Small intestine (tissue), 7 donors: ENCODE measurements around the gene GSG1L2. TPM values are rescaled to one million over a fixed set of nuclear protein-coding genes. Genes with fewer than 3 reads are reported as not detected.

Source experiments
- DNase-seq, 2 donors: peaks; one replicate each; pipeline versions ENCODE4 v3.0.0 to v3.0.0-alpha.2; 2013
- FAIRE-seq: peaks from 2 replicates; lab custom pipeline; 2012; peaks lifted over from hg19 to GRCh38; lab: Jason Lieb, UNC
- H3K27ac ChIP-seq, 3 donors: one replicate each; pipeline ENCODE4 v1.5.1; 2013; ENCODE audit warnings: low read length in 2 of 3, mild to moderate bottlenecking in 2 of 3, control low read depth in 1 of 3, inconsistent platforms in 1 of 3, low read depth in 1 of 3, moderate library complexity in 1 of 3
- H3K27me3 ChIP-seq, 3 donors: one replicate each; pipeline ENCODE4 v1.6.1; 2013; ENCODE audit warnings: low read length in 3 of 3, inconsistent platforms in 1 of 3; ENCODE audit not compliant: control insufficient read depth in 3 of 3, insufficient read depth in 3 of 3
- H3K36me3 ChIP-seq, 3 donors: one replicate each; pipeline ENCODE4 v1.6.1; 2013; ENCODE audit warnings: low read length in 3 of 3, inconsistent platforms in 1 of 3, low read depth in 1 of 3, mild to moderate bottlenecking in 1 of 3, moderate library complexity in 1 of 3; ENCODE audit not compliant: control insufficient read depth in 3 of 3, insufficient read depth in 2 of 3
- H3K4me1 ChIP-seq, 3 donors: one replicate each; pipeline ENCODE4 v1.6.1; 2013; ENCODE audit warnings: low read length in 2 of 3, inconsistent platforms in 1 of 3, low read depth in 1 of 3, mild to moderate bottlenecking in 1 of 3, moderate library complexity in 1 of 3; ENCODE audit not compliant: control insufficient read depth in 3 of 3, insufficient read depth in 2 of 3
- H3K4me3 ChIP-seq, 3 donors: one replicate each; pipeline ENCODE4 v1.5.1; 2013; ENCODE audit warnings: low read length in 3 of 3, control low read depth in 1 of 3, inconsistent platforms in 1 of 3, low read depth in 1 of 3, mild to moderate bottlenecking in 1 of 3, moderate library complexity in 1 of 3
- H3K9me3 ChIP-seq, 2 donors: one replicate each; pipeline ENCODE4 v1.6.1; 2013; ENCODE audit warnings: low read depth in 1 of 2, low read length in 1 of 2; ENCODE audit not compliant: control insufficient read depth in 2 of 2, insufficient read depth in 1 of 2
- WGBS, 3 donors: extraction: QIAGEN DNeasy Blood & Tissue Kit; methylation state at CpG; one replicate each; pipeline ENCODE4 v1.1.7; 2013; 5-methylcytosine and 5-hydroxymethylcytosine counted together
- polyA plus RNA-seq, 4 donors: library from polyadenylated mRNA; stranded (reverse) in 3 of 4; unstranded in 1 of 4; fragments of 200-250 nt in 3 of 4; fragments of 120-200 nt in 1 of 4; gene quantifications; one replicate each; pipeline versions ENCODE4 v1.2.1 to v1.2.3, GENCODE V29; 2013
- donor health status: healthy with polysubstance abuse.
- donor health status: control.
- donor health status: control.
- donor health status: Bipolar disorder and iron deficiency.
- donor health status: healthy.

GSG1L2 gene
- polyA plus RNA-seq, 4 donors: not detected

DNA sequence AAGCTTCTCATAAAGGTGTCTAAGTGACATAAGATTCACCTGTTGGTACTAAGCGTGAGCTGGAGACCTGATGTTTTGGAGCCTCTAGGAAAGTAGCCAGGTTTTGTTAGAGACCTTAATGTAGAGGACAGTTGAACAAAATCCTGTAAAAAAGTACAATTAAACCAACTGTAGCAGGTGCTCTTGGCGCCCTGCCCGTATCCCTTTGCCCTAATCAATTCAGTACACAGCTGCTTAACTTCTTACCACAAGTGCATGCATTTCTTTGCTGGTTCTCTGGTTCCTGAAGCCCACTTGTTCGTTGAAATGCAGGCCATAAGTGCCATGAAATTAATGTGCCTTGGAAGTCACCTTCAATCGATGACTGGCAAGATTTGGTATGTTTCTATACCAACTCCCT is 28.3 kb upstream of the GSG1L2 start:
- Histone ChIP-seq H3K4me1 (no peaks in the 10 kb centered on the region), H3K27me3 (no peaks in the 10 kb centered on the region), H3K36me3 (no peaks in the 10 kb centered on the region), H3K9me3 (no peaks in the 10 kb centered on the region), H3K27ac (no peak overlapping the region), H3K4me3 (no peak overlapping the region)
- DNase-seq: no peak
- WGBS, 3 donors: 48 to 74% (median 53%) methylated on average over 5 of the region's 5 CpGs
- FAIRE-seq: no peak

DNA sequence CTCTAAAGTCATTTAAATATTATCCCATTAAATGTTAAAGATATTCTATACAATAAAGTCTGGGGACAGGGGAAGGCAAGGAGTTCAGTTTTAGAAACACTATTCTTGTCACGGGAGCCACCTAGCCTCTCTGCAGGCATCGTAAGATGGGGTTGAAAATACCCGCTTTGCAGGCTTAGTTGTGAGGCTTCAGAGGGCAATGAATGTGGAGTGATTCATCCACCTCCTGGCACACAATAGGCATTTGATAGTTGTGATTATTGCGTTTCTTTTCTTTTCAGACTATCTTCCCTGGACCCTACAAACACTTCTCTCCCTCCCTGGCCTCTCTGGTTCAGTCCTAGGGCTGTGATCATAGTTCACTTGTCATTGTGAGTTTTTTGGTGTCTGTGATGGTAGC is 23.4 kb upstream of the GSG1L2 start:
- H3K4me1 ChIP-seq: peaks cover 0 to 5% (median 0%) of the 10 kb centered on the region in 3 donors
- no peaks in the 10 kb centered on the region for H3K27me3 ChIP-seq
- H3K27ac ChIP-seq: no peak overlapping the region
- H3K36me3 ChIP-seq: no peaks in the 10 kb centered on the region
- H3K4me3 ChIP-seq: no peak overlapping the region
- 78 to 90% (median 80%) methylated on average over 4 of the region's 4 CpGs for WGBS, 3 donors
- H3K9me3 ChIP-seq: no peaks in the 10 kb centered on the region
- FAIRE-seq (no peak), DNase-seq (no peak)

DNA sequence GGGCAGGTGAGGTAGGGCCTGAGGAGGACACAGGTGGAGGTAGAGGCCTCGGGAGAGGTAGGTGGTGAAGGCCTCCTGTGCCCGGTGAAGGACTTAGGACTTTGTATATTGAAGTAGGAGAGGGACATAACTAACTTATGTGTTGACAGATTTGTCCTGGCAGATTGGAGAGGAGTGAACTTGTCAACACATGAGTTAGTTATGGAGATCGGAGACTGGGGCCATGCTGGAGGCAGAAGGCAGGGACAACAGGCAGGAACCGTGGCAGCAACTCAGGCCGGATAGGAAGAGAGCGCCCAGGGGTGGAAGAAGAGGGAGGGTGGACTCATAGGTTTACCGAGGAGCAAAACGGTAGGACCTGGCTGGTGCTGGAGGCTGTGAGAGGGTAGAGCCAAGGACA is 22.3 kb upstream of the GSG1L2 start:
- no peaks in the 10 kb centered on the region for H3K27me3 ChIP-seq
- H3K4me1 ChIP-seq: peaks cover 0 to 5% (median 0%) of the 10 kb centered on the region in 3 donors
- no peaks in the 10 kb centered on the region for H3K9me3 ChIP-seq
- DNase-seq (no peak), FAIRE-seq (no peak)
- H3K4me3 ChIP-seq: no peak overlapping the region
- 65 to 81% (median 78%) methylated on average over 8 of the region's 8 CpGs for WGBS, 3 donors
- no peak overlapping the region for H3K27ac ChIP-seq
- no peaks in the 10 kb centered on the region for H3K36me3 ChIP-seq

GRCh38 chr17:9843152-9844010 is 21.5 kb upstream of the GSG1L2 start:
- no peak for FAIRE-seq
- Histone ChIP-seq H3K4me3 (no peak overlapping the region), H3K4me1 (peaks cover 0 to 5% (median 0%) of the 10 kb centered on the region in 3 donors), H3K27me3 (no peaks in the 10 kb centered on the region), H3K27ac (peak overlapping the region in 1 of 3 donors; percentile 40), H3K36me3 (no peaks in the 10 kb centered on the region), H3K9me3 (no peaks in the 10 kb centered on the region)
- WGBS, 3 donors: 63 to 77% (median 67%) methylated on average over 14 of the region's 14 CpGs
- no peak for DNase-seq

DNA sequence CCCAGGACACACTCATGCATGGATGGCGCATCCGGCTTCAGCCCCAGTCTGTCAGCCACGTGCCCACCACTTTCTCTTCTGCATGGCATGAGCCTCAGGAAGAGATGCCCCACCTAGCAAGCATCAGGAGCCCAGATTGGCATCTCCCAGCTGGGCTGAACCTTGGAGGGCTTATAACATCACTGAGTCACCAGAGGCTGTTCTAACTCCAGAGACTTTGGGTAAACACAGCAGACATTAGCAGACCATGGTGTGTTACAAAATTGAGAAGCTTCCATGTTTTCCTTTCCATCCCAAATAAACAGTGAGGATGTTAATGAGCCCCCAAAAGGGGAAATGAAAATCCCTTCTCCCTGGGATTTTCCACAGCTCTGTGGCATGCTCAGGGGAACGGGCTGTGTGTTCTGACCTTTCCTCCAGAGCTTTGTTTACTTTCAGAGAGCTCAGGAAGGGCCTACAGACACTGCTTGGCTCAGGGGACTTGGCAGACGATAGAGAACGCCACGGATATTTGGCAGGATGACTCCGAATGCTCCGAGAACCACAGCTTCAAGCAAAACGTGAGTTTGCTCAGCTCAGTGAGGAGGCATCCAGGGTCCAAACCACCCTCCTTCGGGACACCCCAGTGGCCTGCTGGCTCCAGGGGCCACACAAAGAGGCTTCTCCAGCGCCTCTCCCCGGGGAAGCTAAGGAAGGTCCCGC is 20.3 kb upstream of the GSG1L2 start:
- no peaks in the 10 kb centered on the region for H3K9me3 ChIP-seq
- peaks cover 0 to 5% (median 0%) of the 10 kb centered on the region in 3 donors for H3K4me1 ChIP-seq
- DNase-seq (peak; percentile 7 to 11), FAIRE-seq (no peak)
- no peaks in the 10 kb centered on the region for H3K36me3 ChIP-seq
- H3K4me3 ChIP-seq: no peak overlapping the region
- WGBS, 3 donors: 50 to 66% (median 58%) methylated on average over 14 of the region's 14 CpGs
- H3K27me3 ChIP-seq: no peaks in the 10 kb centered on the region
- H3K27ac ChIP-seq: peak overlapping the region in 1 of 3 donors; percentile 78

GRCh38 chr17:9839433-9839832 is 17.6 kb upstream of the GSG1L2 start:
- no peak overlapping the region for H3K4me3 ChIP-seq
- H3K27me3 ChIP-seq: no peaks in the 10 kb centered on the region
- FAIRE-seq (no peak), DNase-seq (no peak)
- WGBS, 3 donors: 38 to 58% (median 40%) methylated on average over 4 of the region's 4 CpGs
- no peak overlapping the region for H3K27ac ChIP-seq
- no peaks in the 10 kb centered on the region for H3K9me3 ChIP-seq
- H3K4me1 ChIP-seq: peaks cover 0 to 5% (median 0%) of the 10 kb centered on the region in 3 donors
- no peaks in the 10 kb centered on the region for H3K36me3 ChIP-seq

DNA sequence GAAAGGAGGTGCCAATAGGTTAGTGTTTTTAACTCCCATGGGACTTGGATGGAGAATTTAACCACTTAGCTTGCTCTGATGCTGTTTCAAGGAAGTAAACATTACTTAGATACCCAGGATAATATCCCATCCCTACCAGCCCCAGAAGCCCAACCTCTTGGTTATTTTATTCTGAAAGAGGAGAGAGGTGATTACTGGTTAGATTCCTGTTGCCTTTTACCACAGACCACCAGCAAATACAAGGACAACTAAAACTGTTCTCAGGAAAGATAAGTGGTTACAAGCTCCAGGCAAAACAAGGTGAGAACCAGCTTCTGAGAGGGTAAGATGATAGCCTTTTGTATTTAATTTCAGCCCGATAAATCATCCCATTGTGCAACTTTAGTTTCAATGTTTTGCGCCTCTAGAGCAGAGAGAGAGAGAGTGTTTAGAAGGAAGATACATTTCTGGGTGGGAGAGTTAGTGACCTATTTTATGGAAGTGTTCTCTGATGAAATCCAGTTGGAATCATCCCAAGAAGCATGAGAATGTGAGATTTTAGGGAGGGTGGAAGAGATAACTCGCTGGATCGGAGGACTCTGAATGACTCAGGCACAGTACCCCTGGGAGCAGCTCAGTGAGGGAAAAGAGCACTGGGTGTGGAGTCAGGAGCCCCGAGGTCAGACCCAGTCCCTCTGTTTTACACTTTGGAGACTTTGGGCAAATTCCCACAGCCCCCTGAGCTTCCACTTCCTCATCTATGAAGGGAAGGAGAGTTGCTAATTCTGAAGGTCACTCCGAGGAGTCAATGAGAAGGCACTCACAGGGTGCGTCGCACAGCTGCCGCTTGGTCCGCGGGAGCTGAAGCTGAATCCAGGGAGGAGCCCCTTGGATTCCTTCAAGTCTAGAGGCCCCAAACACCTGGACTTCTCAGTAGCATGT is 15.9 kb upstream of the GSG1L2 start:
- DNase-seq: peak in 1 of 2 donors; percentile 2
- H3K9me3 ChIP-seq: no peaks in the 10 kb centered on the region
- no peak overlapping the region for H3K4me3 ChIP-seq
- no peaks in the 10 kb centered on the region for H3K36me3 ChIP-seq
- H3K4me1 ChIP-seq: peaks cover 0 to 3% (median 0%) of the 10 kb centered on the region in 3 donors
- FAIRE-seq: no peak
- H3K27me3 ChIP-seq: no peaks in the 10 kb centered on the region
- WGBS, 3 donors: 60 to 69% (median 67%) methylated on average over 11 of the region's 11 CpGs
- peak overlapping the region in 1 of 3 donors; percentile 69 for H3K27ac ChIP-seq

DNA sequence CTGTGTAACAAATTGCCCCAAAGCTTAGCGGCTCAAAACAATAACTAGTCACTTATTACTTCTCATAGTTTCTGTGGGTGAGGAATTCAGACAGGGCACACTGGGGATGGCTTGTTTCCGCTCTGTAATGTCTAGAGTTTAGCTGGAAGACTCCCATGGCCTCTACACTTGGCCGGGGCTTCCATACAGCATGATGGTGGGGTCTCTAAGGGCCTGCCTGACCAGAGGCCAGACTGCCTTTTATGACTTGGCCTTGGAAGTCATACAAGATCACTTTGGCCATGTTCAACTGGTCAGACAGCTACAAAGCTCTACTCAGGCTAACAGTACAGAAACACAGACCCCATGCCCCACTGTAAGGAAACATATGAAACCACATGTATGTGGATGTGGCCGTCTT is 12.0 kb upstream of the GSG1L2 start:
- H3K4me1 ChIP-seq: no peaks in the 10 kb centered on the region
- no peaks in the 10 kb centered on the region for H3K27me3 ChIP-seq
- no peaks in the 10 kb centered on the region for H3K9me3 ChIP-seq
- WGBS, 3 donors: 84 to 93% (median 88%) methylated on average over 4 of the region's 4 CpGs
- H3K27ac ChIP-seq: no peak overlapping the region
- H3K4me3 ChIP-seq: no peak overlapping the region
- H3K36me3 ChIP-seq: no peaks in the 10 kb centered on the region
- FAIRE-seq (no peak), DNase-seq (no peak)
